ENCODE results near the gene MMS22L.

DNA sequence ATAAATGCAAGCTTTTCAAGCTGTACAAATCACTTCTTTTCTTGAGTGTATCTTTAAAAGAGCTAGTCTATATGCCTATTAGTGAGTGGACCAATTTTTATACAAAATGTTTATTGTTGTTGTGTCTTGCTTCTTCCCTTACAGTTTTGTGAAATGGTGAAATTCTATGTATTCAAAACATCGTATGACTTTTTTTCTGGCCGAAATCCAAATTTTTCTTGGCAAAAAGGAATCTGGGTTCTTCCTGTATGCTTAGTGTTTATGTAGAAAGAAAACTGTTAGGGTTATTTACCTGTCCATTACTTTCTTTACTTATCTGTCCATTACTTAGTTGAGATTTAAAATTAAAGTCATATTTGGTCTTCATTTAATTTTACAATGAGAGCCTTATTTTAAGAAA lies 153.9 kb downstream of the MMS22L start:
- TF ChIP-seq, protein P1, sequence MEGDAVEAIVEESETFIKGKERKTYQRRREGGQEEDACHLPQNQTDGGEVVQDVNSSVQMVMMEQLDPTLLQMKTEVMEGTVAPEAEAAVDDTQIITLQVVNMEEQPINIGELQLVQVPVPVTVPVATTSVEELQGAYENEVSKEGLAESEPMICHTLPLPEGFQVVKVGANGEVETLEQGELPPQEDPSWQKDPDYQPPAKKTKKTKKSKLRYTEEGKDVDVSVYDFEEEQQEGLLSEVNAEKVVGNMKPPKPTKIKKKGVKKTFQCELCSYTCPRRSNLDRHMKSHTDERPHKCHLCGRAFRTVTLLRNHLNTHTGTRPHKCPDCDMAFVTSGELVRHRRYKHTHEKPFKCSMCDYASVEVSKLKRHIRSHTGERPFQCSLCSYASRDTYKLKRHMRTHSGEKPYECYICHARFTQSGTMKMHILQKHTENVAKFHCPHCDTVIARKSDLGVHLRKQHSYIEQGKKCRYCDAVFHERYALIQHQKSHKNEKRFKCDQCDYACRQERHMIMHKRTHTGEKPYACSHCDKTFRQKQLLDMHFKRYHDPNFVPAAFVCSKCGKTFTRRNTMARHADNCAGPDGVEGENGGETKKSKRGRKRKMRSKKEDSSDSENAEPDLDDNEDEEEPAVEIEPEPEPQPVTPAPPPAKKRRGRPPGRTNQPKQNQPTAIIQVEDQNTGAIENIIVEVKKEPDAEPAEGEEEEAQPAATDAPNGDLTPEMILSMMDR (IDR thresholded peaks at IDR 0.05; ENCODE audit: poor library complexity), result no peak
- no peak for TF ChIP-seq EZH2 (IDR thresholded peaks at IDR 0.05; ENCODE audit: borderline replicate concordance)
- no peak for TF ChIP-seq EZH2phosphoT487 (IDR thresholded peaks at IDR 0.05; ENCODE audit: low read depth, severe bottlenecking, unreplicated experiment)
